ENCODE data around the gene TESMIN.

DNA sequence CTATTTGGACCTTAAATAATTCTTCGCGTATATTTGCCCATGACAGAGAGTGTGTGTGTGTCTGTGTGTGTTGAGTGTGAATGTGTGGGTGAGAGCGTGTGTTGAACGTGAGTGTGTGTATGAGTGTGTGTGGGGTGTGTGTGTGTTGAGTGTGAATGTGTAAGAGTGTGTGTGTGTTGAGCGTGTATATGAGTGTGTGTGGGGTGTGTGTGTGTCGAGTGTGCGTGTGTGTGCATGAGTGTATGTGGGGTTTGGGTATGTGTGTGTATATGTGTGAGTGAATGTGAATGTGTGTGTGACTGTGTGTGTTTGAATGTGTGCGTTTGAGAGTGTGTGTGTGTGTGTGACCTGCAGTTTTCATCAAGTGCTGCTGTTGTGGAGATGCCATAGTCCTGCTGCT is 40.2 kb downstream of the TESMIN start:
- TF ChIP-seq EZH2 (IDR thresholded peaks at IDR 0.05; ENCODE audit: insufficient read depth, low read length) = no peak
- TF ChIP-seq, protein P1, sequence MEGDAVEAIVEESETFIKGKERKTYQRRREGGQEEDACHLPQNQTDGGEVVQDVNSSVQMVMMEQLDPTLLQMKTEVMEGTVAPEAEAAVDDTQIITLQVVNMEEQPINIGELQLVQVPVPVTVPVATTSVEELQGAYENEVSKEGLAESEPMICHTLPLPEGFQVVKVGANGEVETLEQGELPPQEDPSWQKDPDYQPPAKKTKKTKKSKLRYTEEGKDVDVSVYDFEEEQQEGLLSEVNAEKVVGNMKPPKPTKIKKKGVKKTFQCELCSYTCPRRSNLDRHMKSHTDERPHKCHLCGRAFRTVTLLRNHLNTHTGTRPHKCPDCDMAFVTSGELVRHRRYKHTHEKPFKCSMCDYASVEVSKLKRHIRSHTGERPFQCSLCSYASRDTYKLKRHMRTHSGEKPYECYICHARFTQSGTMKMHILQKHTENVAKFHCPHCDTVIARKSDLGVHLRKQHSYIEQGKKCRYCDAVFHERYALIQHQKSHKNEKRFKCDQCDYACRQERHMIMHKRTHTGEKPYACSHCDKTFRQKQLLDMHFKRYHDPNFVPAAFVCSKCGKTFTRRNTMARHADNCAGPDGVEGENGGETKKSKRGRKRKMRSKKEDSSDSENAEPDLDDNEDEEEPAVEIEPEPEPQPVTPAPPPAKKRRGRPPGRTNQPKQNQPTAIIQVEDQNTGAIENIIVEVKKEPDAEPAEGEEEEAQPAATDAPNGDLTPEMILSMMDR (IDR thresholded peaks at IDR 0.05; ENCODE audit: insufficient read depth, low read depth, low read length) = no peak
